Right atrium auricular region (tissue), 2 donors: ENCODE data around the gene DNAH11. TPM values are rescaled to one million over a fixed set of nuclear protein-coding genes. Genes with fewer than 3 reads are reported as not detected.
A peak's percentile ranks its signal among the peaks of the same experiment; 100 is the strongest.
"Not testable (repeated sequence)": the region's sequence is repeated elsewhere in the genome, so short reads cannot be mapped to it uniquely, and the experiment has no call there.

Experiments
- DNase-seq: peaks from one replicate; pipeline ENCODE4 v3.0.0-alpha.2; 2019; ENCODE audit warnings: low spot score
- H3K27ac ChIP-seq, 2 donors: fragments of 200-600 bp; sonication (generic); 1 replicate in 1 of 2; 2 replicates in 1 of 2; pipeline ENCODE4 v1.5.1; 2016 to 2019
- H3K27me3 ChIP-seq, 2 donors: fragments of 200-600 bp; sonication (generic); one replicate each; pipeline versions ENCODE4 v1.5.1 to v1.6.0; 2017 to 2019
- H3K36me3 ChIP-seq: fragments of 200-600 bp; sonication (generic); one replicate; pipeline ENCODE4 v1.5.1; 2016
- H3K4me1 ChIP-seq, 2 donors: fragments of 200-600 bp; sonication (generic); one replicate each; pipeline versions ENCODE4 v1.5.1 to v1.6.0; 2017 to 2019
- H3K4me3 ChIP-seq, 2 donors: fragments of 200-600 bp; sonication (generic); 1 replicate in 1 of 2; 2 replicates in 1 of 2; pipeline ENCODE4 v1.5.1; 2017 to 2019; ENCODE audit warnings: mild to moderate bottlenecking in 1 of 2, moderate library complexity in 1 of 2
- H3K9me3 ChIP-seq, 2 donors: fragments of 200-600 bp; sonication (generic); one replicate each; pipeline ENCODE4 v1.5.1; 2019
- CTCF ChIP-seq, 2 donors: fragments of 200-600 bp; sonication (generic); IDR thresholded peaks; one replicate each; pipeline ENCODE4 v1.5.1; 2019; ENCODE audit warnings: antibody characterized with exemption in 2 of 2
- total RNA-seq, 2 donors: library from RNA; depleted of rRNA; stranded (reverse); fragments of >200 nt; gene quantifications; one replicate each; pipeline ENCODE4 v1.1.0, GENCODE V29; 2016

Gene DNAH11
- total RNA-seq, 2 donors from 2014 or later = 2.8 to 3.5 TPM

GRCh38 chr7:21507627-21508343 is 35.1 kb upstream of the DNAH11 start:
- no peak overlapping the region for H3K27ac ChIP-seq
- H3K36me3 ChIP-seq = no peaks in the 10 kb centered on the region
- no peak for DNase-seq
- no peaks in the 10 kb centered on the region for H3K4me1 ChIP-seq
- TF ChIP-seq CTCF (IDR thresholded peaks at IDR 0.05) = peak; percentile 37 to 74
- no peaks in the 10 kb centered on the region for H3K9me3 ChIP-seq
- H3K27me3 ChIP-seq = no peaks in the 10 kb centered on the region
- no peak overlapping the region for H3K4me3 ChIP-seq

GRCh38 chr7:21508538-21508937 is 34.3 kb upstream of the DNAH11 start:
- H3K36me3 ChIP-seq = no peaks in the 10 kb centered on the region
- no peaks in the 10 kb centered on the region for H3K4me1 ChIP-seq
- no peaks in the 10 kb centered on the region for H3K9me3 ChIP-seq
- no peak for DNase-seq
- no peaks in the 10 kb centered on the region for H3K27me3 ChIP-seq
- no peak overlapping the region for H3K4me3 ChIP-seq
- no peak for TF ChIP-seq CTCF (IDR thresholded peaks at IDR 0.05)
- H3K27ac ChIP-seq = no peak overlapping the region

GRCh38 chr7:21514062-21514461 is 28.8 kb upstream of the DNAH11 start:
- Histone ChIP-seq H3K27ac (no peak overlapping the region), H3K27me3 (no peaks in the 10 kb centered on the region), H3K4me3 (no peak overlapping the region), H3K36me3 (no peaks in the 10 kb centered on the region), H3K4me1 (no peaks in the 10 kb centered on the region), H3K9me3 (no peaks in the 10 kb centered on the region)
- DNase-seq = no peak
- TF ChIP-seq CTCF (IDR thresholded peaks at IDR 0.05) = no peak

- H3K4me3 ChIP-seq = no peak overlapping the region
- no peaks in the 10 kb centered on the region for H3K27me3 ChIP-seq
- no peak for DNase-seq
- H3K4me1 ChIP-seq = no peaks in the 10 kb centered on the region
- H3K36me3 ChIP-seq = no peaks in the 10 kb centered on the region
- H3K9me3 ChIP-seq = no peaks in the 10 kb centered on the region
- no peak for TF ChIP-seq CTCF (IDR thresholded peaks at IDR 0.05)
- no peak overlapping the region for H3K27ac ChIP-seq
Observed at GRCh38 chr7:21524680-21525079, 18.2 kb upstream of the DNAH11 start.

GRCh38 chr7:21526007-21526406 is 16.8 kb upstream of the DNAH11 start:
- Histone ChIP-seq H3K4me3 (no peak overlapping the region), H3K4me1 (no peaks in the 10 kb centered on the region), H3K27ac (no peak overlapping the region), H3K9me3 (no peaks in the 10 kb centered on the region), H3K36me3 (no peaks in the 10 kb centered on the region), H3K27me3 (no peaks in the 10 kb centered on the region)
- no peak for DNase-seq
- TF ChIP-seq CTCF (IDR thresholded peaks at IDR 0.05) = peak in 1 of 2 donors; percentile 46

GRCh38 chr7:21526448-21526847 is 16.4 kb upstream of the DNAH11 start:
- Histone ChIP-seq H3K9me3 (no peaks in the 10 kb centered on the region), H3K4me1 (no peaks in the 10 kb centered on the region), H3K36me3 (no peaks in the 10 kb centered on the region), H3K27me3 (no peaks in the 10 kb centered on the region), H3K27ac (no peak overlapping the region), H3K4me3 (no peak overlapping the region)
- DNase-seq = no peak
- no peak for TF ChIP-seq CTCF (IDR thresholded peaks at IDR 0.05)

- not testable (repeated sequence) for H3K4me1 ChIP-seq, H3K27me3 ChIP-seq, H3K36me3 ChIP-seq, DNase-seq, H3K9me3 ChIP-seq, H3K27ac ChIP-seq, H3K4me3 ChIP-seq
Observed at GRCh38 chr7:21532485-21532884, 10.4 kb upstream of the DNAH11 start.

GRCh38 chr7:21533646-21534045 is 9.2 kb upstream of the DNAH11 start:
- H3K36me3 ChIP-seq, H3K9me3 ChIP-seq, H3K27me3 ChIP-seq, DNase-seq, H3K4me3 ChIP-seq, H3K4me1 ChIP-seq, H3K27ac ChIP-seq: not testable (repeated sequence)
